HG02798 (cell line): ENCODE measurements around the gene MRTFB.
A peak's percentile ranks its signal among the peaks of the same experiment; 100 is the strongest.

Experiments
- ATAC-seq: cut with Tn5 transposase; IDR thresholded peaks from one replicate; pipeline ENCODE4 v1.9.1; 2021; ENCODE audit warnings: mild to moderate bottlenecking; ENCODE audit not compliant: unreplicated experiment, poor library complexity

The MRTFB gene

GRCh38 chr16:14264327-14264943 is 193.3 kb downstream of the MRTFB start:
- no peak for ATAC-seq

- no peak for ATAC-seq
Measured at GRCh38 chr16:14268073-14268472, 197.0 kb downstream of the MRTFB start.

- no peak for ATAC-seq
Measured at GRCh38 chr16:14275934-14276333, 204.8 kb downstream of the MRTFB start.

DNA sequence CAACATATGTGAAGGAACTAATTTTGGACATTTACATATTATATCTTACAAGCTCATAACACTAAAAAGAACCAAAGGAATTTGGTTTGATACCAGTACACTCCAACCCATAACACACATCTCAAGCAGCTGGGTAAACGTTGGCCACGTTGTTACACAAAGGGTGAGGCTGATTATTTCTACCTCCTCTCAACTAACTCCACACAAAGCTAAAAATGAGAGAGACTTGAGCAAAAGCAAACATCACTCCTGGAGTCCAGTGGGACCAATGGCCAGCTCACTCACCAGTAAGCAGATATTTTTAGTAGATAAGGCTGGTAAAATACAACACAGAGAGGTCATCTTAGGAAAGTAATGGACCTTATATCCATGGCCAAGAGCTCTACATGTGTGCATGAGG is 207.6 kb downstream of the MRTFB start:
- ATAC-seq: no peak

DNA sequence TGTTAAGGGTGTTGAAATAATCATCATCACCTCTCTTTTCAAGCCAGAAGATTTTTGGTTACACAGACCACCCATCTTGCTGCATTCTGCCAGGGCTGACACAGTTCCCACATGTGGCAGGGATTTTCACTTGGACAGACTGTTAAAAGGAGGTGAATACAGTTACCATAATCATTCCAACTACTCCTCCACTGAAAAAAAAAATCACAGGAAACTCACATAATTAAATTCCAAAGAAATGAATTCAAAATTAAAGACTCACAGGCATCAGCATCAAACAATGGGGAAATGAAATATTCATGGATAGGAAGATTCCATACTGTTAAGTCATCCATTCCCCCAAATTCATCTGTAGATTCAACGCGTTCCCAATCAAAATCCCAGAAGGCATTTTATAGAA is 209.4 kb downstream of the MRTFB start:
- ATAC-seq: no peak

- no peak for ATAC-seq
Measured at GRCh38 chr16:14283786-14284185, 212.7 kb downstream of the MRTFB start.

GRCh38 chr16:14284371-14284770 is 213.3 kb downstream of the MRTFB start:
- ATAC-seq: no peak

DNA sequence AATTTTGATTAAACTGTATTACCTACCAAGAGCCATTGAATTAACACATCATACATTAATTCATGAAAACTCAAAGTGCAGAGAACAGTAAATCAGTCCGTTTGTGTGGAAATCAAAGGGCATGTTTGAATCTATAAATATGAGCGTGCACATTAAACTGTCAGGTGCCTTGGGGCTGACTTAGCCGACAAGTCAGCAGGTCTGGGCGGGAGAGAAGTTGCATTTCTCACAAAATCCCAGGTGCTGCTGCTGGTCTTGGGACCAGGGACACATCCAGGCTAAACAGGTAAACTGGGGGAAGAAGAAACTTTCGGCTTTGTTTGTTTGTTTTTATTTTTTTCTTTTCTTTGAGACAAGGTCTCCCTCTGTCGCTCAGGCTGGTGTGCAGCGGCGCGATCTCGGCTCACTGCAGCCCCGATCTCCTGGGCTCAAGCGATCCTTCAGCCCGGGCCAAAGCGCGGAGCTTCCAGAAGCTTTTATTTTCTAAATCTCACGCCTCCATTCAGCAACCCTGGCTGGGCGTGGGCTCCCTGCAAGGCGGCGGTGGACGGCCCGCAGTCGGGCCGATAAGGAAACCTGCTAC is 213.9 kb downstream of the MRTFB start:
- peak; percentile 34 for ATAC-seq

- peak; percentile 88 for ATAC-seq
Measured at GRCh38 chr16:14285513-14286367, 214.6 kb downstream of the MRTFB start.

DNA sequence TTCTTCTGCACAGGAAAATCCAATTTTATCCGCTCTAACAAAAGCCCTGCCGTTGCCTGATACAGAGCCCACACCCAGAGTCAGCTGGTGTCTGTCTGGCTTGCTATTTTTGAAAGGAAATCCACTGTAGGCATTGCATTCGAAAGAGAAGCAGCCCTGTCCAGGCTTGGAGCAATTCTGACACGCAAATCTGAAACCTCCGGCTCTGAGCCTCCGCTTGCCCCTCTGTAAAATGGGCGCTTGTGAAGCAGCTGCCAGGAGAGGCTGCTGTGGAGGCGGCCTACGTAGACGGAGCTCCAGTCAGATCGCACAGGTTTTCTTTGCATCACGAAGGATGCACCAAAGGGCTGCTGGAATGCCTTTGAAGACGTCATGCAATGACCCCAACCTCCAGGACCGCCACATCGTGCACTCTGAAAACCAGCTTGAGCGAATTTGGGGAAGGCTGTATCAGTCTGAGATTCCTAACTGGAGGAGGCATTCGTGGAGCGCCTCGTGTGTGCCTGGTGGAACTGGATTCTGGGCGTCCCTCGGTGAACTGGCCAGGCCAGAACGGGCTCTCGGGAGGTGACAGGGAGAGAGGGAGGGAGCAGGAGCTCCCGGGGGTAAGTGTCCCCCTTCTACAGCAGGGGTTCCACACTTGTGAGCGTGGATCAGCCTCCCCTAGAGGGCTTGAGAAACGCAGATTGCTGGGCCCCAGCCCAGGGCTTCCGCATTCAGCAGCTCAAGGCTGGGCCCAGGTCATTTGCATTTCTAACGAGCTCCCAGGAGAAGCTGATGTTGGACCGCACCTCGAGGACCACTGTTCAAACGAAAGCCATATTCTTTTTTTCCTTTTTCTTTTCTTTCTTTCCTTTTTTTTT is 215.5 kb downstream of the MRTFB start:
- peak; percentile 5 for ATAC-seq

DNA sequence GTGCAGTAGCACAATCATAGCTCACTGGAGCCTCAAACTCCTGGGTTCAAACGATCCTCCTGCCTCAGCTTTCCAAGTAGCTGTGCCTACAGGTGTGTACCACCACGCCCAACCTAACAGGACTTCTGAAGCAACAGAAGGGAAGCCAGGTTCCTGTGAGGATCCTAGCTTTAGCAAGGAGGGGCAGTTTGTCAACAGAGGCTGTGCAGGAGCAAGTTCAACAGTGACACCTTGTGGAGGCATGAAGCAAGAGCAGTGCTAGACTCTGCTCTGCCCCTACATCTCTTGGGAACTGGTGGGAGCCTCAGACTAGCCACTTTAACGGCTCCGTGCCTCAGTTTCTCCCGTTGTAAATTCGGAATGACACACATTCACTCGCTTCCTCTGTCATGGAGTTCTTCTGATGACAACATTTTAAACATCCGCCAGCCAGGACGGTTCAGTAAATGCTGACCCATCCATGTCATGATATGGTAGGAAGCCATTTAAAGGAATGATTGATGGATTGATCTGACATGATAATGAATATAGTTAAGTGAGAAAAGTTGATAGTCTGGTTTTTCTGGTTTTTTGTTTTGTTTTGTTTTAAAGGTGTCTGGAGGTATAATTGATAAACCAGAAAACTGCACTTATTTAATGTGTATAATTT is 218.7 kb downstream of the MRTFB start:
- ATAC-seq: no peak

DNA sequence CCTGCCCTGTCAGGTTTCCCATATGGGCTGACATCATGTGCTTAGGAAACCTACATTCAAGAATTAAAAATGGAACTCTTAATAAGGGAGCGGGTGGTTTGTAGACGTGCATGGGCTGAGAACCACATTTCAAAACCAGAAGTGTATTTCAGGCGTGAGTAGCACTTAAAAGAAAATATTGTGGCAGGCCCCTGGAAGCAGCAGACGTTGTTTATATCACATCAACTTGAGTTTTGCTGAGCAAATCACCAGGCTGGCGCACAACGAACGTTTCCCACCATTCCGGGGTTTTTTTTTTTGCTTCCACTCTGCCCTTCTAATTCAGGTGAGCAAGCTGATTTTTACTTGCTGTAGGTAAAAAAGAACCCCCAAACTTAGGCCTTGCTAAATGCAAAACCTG is 220.2 kb downstream of the MRTFB start:
- no peak for ATAC-seq

- no peak for ATAC-seq
Measured at GRCh38 chr16:14292051-14292825, 221.1 kb downstream of the MRTFB start.

DNA sequence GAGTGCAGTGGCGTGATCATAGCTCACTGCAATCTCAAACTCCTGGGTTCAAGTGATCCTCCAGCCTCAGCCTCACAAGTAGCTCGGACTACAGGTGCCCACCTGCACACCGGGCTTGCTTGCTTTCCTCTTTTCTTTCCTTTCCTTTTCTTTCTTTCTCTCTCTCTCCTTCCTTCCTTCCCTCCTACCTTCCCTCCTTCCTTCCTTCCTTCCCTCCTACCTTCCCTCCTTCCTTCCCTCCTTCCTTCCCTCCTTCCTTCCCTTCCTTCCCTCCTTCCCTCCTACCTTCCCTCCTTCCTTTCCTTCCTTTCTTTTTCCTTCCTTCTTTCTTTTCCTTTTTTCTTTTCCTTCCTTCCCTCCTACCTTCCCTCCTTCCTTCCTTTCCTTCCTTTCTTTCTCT is 225.5 kb downstream of the MRTFB start:
- ATAC-seq: no peak

DNA sequence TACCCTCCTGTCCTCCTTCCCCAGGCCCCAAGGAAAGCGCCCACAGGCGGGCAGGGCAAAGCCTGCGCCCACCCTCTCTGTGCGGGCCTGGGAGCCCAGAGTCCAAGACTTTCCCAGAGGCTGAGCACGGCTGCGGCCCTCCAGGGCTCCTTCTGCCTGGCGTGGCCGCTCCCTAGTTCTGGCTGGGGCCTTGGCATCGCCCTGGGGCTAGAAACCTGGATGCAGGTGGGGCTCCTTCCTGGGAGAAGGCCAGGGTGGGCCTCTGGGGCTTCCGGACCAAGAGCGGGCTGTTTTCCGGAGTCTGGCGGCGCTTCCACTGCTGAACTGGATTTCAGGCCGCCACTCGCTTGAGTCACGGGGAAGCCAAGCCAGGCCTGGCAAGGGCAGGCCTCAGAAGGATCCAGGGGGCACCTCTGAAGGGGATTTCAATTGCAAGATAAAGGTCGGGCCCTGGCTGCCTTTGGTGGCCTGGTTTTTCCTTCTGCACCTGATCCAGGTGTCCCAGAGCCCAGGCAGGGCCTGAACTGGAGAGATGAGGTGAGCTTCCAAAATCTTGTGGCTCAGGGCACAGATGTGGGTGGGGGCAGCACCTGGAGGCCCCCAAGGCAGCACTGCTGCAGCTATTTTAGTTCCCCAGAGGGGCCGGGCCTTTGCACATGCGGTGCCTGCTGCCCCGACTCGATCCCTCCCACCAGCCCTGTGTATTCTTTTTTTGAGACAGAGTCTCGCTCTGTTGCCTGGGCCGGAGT is 227.4 kb downstream of the MRTFB start:
- ATAC-seq: no peak

- ATAC-seq: peak; percentile 31
Measured at GRCh38 chr16:14300705-14301168, 229.6 kb downstream of the MRTFB start.

GRCh38 chr16:14301169-14302030 is 230.3 kb downstream of the MRTFB start:
- no peak for ATAC-seq

GRCh38 chr16:14302031-14302398 is 230.9 kb downstream of the MRTFB start:
- ATAC-seq: peak; percentile 76
